BJ (cell line): Measurements from ENCODE around the gene HPD. TPM values are rescaled to one million over a fixed set of nuclear protein-coding genes. Genes with fewer than 3 reads are reported as not detected.

Experiments
- CTCF ChIA-PET: fragments of 350-600 bp; formaldehyde crosslinking; extraction: SDS; loops from one replicate; lab custom pipeline; 2021; ENCODE audit warnings: antibody characterized with exemption, inconsistent platforms; lab: Yijun Ruan, JAX
- POLR2A ChIA-PET: fragments of 300-600 bp; sonication (Branson Sonifier 250); formaldehyde crosslinking; extraction: SDS; loops from one replicate; lab custom pipeline; 2021; ENCODE audit warnings: antibody characterized with exemption; lab: Charles Lee
- DNase-seq: peaks from one replicate; pipeline ENCODE4 v3.0.0-alpha.2; 2011; ENCODE audit warnings: low read depth
- H3K27me3 ChIP-seq: 2 replicates; pipeline ENCODE4 v1.6.0; 2011; ENCODE audit warnings: low read length; ENCODE audit not compliant: control insufficient read depth, insufficient read depth
- H3K36me3 ChIP-seq: 2 replicates; pipeline ENCODE4 v1.5.1; 2011; ENCODE audit warnings: low read length; ENCODE audit not compliant: control insufficient read depth, insufficient read depth
- H3K4me3 ChIP-seq: 2 replicates; pipeline ENCODE4 v1.5.1; 2011; ENCODE audit warnings: low read depth, mild to moderate bottlenecking, control low read depth, low read length
- CTCF ChIP-seq: IDR thresholded peaks from 2 replicates; pipeline ENCODE4 v1.5.1; 2011; ENCODE audit warnings: low read depth, mild to moderate bottlenecking, control low read depth, inconsistent platforms, low read length, moderate library complexity; ENCODE audit not compliant: insufficient read depth
- polyA plus RNA-seq: library from polyadenylated mRNA; depleted of rRNA; stranded (reverse); fragments of >200 nt; gene quantifications from 2 replicates; pipeline ENCODE4 v1.2.3, GENCODE V29; 2011

HPD gene
- polyA plus RNA-seq, 1 experiment: not detected

- no peak overlapping the region for H3K4me3 ChIP-seq
- TF ChIP-seq CTCF: peak; percentile 94
- ChIA-PET CTCF (interaction anchor here (0.6 to 14.8 kb wide), 48 partner anchors 12 to 414 kb away, joined by 3 to 467 read pairs (median 6); partner anchors contain the start of genes BCL7A, HPD, PSMD9 and SETD1B), POLR2A (no interaction called here)
- no peak for DNase-seq
- H3K36me3 ChIP-seq: peaks cover 6% of the 10 kb centered on the region
- no peaks in the 10 kb centered on the region for H3K27me3 ChIP-seq
Measured at GRCh38 chr12:121795034-121795968, 63.4 kb downstream of the HPD start.

- POLR2A ChIA-PET: interaction anchor here (0.6 to 1.0 kb wide), 3 partner anchors 9 to 94 kb away, joined by 3 to 4 read pairs (median 3); partner anchors contain the start of gene PSMD9
- Histone ChIP-seq H3K36me3 (peaks cover 6% of the 10 kb centered on the region), H3K27me3 (no peaks in the 10 kb centered on the region), H3K4me3 (no peak overlapping the region)
- CTCF ChIA-PET: interaction anchor here (0.5 to 14.8 kb wide), 64 partner anchors 13 to 546 kb away, joined by 3 to 467 read pairs (median 4); partner anchors contain the start of genes BCL7A, HPD, PSMD9 and SETD1B
- DNase-seq: no peak
- no peak for TF ChIP-seq CTCF
Measured at GRCh38 chr12:121794534-121795033, 64.1 kb downstream of the HPD start.

- TF ChIP-seq CTCF: peak; percentile 100
- CTCF ChIA-PET: interaction anchor here (0.5 to 14.8 kb wide), 66 partner anchors 14 to 545 kb away, joined by 3 to 467 read pairs (median 4); partner anchors contain the start of genes BCL7A, HPD, PSMD9 and SETD1B
- POLR2A ChIA-PET: interaction anchor here (0.6 to 1.0 kb wide), 3 partner anchors 8 to 95 kb away, joined by 3 to 4 read pairs (median 3); partner anchors contain the start of gene PSMD9
- Histone ChIP-seq H3K36me3 (peaks cover 6% of the 10 kb centered on the region), H3K27me3 (no peaks in the 10 kb centered on the region), H3K4me3 (peak overlapping the region; percentile 47)
- no peak for DNase-seq
Measured at GRCh38 chr12:121793838-121794533, 64.7 kb downstream of the HPD start.

- CTCF ChIA-PET: interaction anchor here (0.9 to 14.8 kb wide), 35 partner anchors 14 to 318 kb away, joined by 3 to 467 read pairs (median 10); partner anchors contain the start of genes PSMD9, SETD1B and TMEM120B
Measured at GRCh38 chr12:121793440-121793837, 65.2 kb downstream of the HPD start, which contains the start of gene RHOF. TSS of gene RHOF (minus strand) at chr12:121793688. CDS start at chr12:121793633, 55 bp downstream.

More at GRCh38 chr12:121793440-121793837, 65.2 kb downstream of the HPD start, which contains the start of gene RHOF:
- no peaks in the 10 kb centered on the region for H3K27me3 ChIP-seq
- H3K4me3 ChIP-seq: peak within 1 kb of the TSS; percentile 47
- peaks cover 6% of the 10 kb centered on the region for H3K36me3 ChIP-seq
- POLR2A ChIA-PET: no interaction called here
- no peak for DNase-seq
- TF ChIP-seq CTCF: no peak
